HG03108 (cell line): ENCODE measurements around the gene SIPA1L3.
"Not testable (repeated sequence)": the region's sequence is repeated elsewhere in the genome, so short reads cannot be mapped to it uniquely, and the experiment has no call there.

ENCODE experiments used
- ATAC-seq: cut with Tn5 transposase; IDR thresholded peaks from one replicate; pipeline ENCODE4 v1.9.1; 2021; ENCODE audit warnings: moderate library complexity; ENCODE audit not compliant: unreplicated experiment

SIPA1L3 gene

GRCh38 chr19:37914908-37915307 is 7.9 kb downstream of the SIPA1L3 start:
- no peak for ATAC-seq

- ATAC-seq, result no peak
Observed at GRCh38 chr19:37920591-37921450, 13.8 kb downstream of the SIPA1L3 start.

GRCh38 chr19:37924573-37924972 is 17.6 kb downstream of the SIPA1L3 start:
- not testable (repeated sequence) for ATAC-seq

- no peak for ATAC-seq
Observed at GRCh38 chr19:37925212-37925611, 18.2 kb downstream of the SIPA1L3 start.

GRCh38 chr19:37926255-37926654 is 19.2 kb downstream of the SIPA1L3 start:
- no peak for ATAC-seq

- ATAC-seq, result no peak
Observed at GRCh38 chr19:37926711-37927110, 19.7 kb downstream of the SIPA1L3 start.

GRCh38 chr19:37928527-37929286 is 21.7 kb downstream of the SIPA1L3 start:
- ATAC-seq, result peak; percentile 48

- no peak for ATAC-seq
Observed at GRCh38 chr19:37929355-37929923, 22.4 kb downstream of the SIPA1L3 start.

- ATAC-seq, result no peak
Observed at GRCh38 chr19:37930416-37930815, 23.4 kb downstream of the SIPA1L3 start.

- ATAC-seq, result no peak
Observed at GRCh38 chr19:37931881-37932655, 25.1 kb downstream of the SIPA1L3 start.

- ATAC-seq, result no peak
Observed at GRCh38 chr19:37932985-37933936, 26.3 kb downstream of the SIPA1L3 start.

- no peak for ATAC-seq
Observed at GRCh38 chr19:37933937-37934358, 26.9 kb downstream of the SIPA1L3 start.

- no peak for ATAC-seq
Observed at GRCh38 chr19:37935341-37935740, 28.3 kb downstream of the SIPA1L3 start.

- ATAC-seq, result no peak
Observed at GRCh38 chr19:37936166-37936565, 29.2 kb downstream of the SIPA1L3 start.

GRCh38 chr19:37936886-37937285 is 29.9 kb downstream of the SIPA1L3 start:
- ATAC-seq, result no peak

- no peak for ATAC-seq
Observed at GRCh38 chr19:37938353-37938752, 31.3 kb downstream of the SIPA1L3 start.

GRCh38 chr19:37941782-37942515 is 34.9 kb downstream of the SIPA1L3 start:
- ATAC-seq, result no peak

GRCh38 chr19:37942516-37942902 is 35.5 kb downstream of the SIPA1L3 start:
- ATAC-seq, result no peak

GRCh38 chr19:37943480-37943879 is 36.5 kb downstream of the SIPA1L3 start:
- no peak for ATAC-seq
